Choroid plexus epithelial cell (primary cell): ENCODE data around the gene MAP3K8.

Experiments
- DNase-seq: peaks from one replicate; pipeline ENCODE4 v3.0.0-alpha.2; 2010; ENCODE audit warnings: low read depth
- H3K4me3 ChIP-seq: 2 replicates; pipeline ENCODE4 v1.5.1; 2011; ENCODE audit warnings: low read depth, mild to moderate bottlenecking, control low read depth, low read length, moderate library complexity
- TF ChIP-seq, protein P1 (sequence below): conservative IDR thresholded peaks from 2 replicates; pipeline ENCODE4 v1.5.1; 2011; ENCODE audit warnings: low read depth, mild to moderate bottlenecking, control low read depth, inconsistent platforms, low read length, moderate library complexity

The MAP3K8 gene

DNA sequence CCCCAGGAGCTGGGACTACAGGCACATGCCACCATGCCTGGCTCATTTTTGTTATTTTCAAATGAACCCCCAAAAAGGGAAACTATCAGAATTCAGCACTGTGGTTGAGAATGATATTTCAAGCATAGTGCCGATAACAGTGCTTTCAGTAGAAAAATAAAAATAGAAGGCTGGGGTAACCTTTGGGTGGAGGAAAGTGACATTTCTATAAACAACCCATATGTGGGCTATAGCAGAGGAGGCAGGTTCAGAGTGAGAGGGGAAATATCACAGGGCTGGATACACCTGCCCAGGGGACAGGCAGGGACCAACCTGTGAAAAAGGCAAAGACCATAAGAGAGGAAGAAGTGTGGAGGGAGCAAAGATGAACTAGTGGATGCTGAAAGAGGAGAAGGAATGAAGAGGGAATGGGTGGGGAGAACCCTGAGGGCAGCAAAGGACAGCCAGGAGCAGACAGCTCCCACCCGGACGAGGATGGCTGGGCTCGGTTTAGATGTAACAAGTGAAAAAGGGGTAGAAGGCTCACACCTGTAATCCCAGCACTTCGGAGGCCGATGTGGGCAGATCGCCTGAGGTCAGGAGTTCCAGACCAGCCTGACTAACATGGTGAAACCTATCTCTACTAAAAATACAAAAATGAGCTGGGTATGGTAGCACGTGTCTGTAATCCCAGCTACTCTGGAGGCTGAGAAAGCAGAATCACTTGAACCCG lies 56.5 kb downstream of the MAP3K8 start:
- H3K4me3 ChIP-seq, result no peak overlapping the region
- DNase-seq, result no peak
- TF ChIP-seq, protein P1, sequence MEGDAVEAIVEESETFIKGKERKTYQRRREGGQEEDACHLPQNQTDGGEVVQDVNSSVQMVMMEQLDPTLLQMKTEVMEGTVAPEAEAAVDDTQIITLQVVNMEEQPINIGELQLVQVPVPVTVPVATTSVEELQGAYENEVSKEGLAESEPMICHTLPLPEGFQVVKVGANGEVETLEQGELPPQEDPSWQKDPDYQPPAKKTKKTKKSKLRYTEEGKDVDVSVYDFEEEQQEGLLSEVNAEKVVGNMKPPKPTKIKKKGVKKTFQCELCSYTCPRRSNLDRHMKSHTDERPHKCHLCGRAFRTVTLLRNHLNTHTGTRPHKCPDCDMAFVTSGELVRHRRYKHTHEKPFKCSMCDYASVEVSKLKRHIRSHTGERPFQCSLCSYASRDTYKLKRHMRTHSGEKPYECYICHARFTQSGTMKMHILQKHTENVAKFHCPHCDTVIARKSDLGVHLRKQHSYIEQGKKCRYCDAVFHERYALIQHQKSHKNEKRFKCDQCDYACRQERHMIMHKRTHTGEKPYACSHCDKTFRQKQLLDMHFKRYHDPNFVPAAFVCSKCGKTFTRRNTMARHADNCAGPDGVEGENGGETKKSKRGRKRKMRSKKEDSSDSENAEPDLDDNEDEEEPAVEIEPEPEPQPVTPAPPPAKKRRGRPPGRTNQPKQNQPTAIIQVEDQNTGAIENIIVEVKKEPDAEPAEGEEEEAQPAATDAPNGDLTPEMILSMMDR, result no peak

DNA sequence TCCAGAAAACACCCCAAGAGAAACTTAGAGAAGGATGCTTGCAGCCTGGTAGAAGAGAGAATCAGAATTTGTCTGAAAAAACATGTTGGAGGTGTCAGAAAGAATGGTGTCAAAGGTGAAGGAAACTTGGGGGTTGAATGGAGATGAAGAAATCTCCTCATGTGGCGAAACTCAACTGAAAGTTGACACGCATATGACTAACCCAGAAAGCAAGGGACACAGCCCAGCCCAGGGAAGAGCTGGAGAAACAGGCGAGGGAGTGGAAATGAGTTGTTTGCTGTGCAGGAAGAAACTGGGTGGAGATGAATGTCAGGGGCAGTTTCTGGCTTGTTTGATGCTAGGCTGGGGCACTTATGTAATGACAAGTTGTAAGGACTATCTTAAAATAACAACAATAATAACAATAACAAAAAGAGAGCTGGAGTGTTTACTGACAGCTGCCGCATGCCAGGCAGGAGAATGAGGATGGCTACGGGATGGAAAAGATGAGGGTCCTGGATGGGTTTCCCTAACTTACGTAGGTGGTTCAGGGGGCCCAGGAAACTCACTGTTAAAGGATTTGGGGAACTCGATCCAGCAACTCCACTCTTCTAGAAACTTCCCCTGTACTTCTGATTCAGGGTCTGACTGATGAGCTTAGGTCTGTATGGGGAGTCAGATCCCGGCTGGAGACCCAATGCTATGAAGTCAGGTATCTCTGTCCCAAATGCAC lies 57.4 kb downstream of the MAP3K8 start:
- TF ChIP-seq, protein P1, result no peak
- no peak overlapping the region for H3K4me3 ChIP-seq
- peak; percentile 40 for DNase-seq

DNA sequence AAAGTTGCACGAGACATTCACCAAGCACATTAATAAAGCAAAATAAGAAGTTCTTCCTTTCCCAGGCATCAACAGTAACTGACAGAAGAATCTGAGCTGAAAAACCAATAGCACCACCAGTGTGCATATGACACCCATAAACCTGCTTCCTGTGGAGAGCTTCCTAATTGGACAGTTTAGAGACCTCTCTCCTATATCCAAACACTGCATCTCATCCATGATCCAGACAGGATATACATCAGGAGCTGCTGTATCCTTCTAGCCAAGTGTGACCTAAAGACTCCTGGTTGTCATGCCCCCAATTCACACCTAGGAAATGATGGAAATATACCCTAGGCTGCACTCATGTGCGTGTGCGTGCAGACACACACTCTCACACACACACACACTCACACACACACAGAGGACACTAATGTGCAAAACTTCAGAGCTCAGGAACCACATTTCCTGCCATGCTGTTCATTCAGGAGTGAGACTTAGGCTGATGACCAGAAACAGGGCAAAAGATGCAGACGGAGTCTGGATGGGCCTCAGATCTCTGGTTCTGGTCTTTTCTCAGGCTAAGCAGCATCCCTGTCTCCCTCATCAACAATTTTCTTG lies 58.0 kb downstream of the MAP3K8 start:
- TF ChIP-seq, protein P1, result no peak
- DNase-seq, result no peak
- no peak overlapping the region for H3K4me3 ChIP-seq

DNA sequence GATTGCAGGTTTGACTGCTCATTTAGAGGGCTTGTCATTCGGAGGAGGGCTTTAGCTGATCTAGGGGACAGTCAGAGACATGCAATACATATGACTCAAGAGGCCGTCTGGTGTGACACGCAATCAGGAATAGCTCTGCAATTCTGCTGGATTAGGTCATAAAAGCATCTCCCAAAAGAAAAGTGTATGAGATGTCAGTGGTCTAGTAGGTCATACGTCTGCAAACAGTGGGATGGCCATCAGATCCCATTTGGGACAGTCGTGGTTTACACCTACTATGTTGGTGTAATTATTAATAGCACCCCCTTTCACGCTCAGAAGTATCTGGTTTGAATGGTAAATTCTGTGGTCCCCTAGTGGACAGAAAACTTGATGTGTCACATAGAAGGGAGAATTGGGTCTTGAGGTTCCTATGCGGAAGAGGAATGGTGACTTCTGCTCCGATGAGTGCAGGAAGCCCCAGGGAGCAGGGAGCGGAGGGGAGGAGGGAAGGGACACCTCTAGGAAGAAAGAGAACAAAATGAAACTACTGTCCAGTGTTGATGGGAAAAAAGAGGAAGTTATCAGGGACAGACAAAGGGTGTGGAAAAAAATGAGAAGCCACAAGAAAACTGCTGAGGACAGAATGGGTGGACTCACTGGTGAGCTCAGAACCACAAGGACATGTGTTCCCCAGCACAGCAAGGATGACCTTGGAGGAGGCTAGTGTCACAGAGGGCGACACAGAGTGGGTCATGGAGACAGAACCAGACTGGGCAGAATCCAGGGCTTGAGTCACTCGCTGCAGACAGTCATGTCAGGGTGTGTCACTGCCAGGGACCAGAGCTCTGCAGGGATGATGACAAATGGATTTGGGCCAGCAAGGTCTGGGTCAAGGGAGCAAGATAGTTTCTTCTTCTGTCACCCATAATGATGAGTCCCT lies 59.9 kb downstream of the MAP3K8 start:
- H3K4me3 ChIP-seq, result no peak overlapping the region
- peak; percentile 23 for DNase-seq
- TF ChIP-seq, protein P1, result no peak

DNA sequence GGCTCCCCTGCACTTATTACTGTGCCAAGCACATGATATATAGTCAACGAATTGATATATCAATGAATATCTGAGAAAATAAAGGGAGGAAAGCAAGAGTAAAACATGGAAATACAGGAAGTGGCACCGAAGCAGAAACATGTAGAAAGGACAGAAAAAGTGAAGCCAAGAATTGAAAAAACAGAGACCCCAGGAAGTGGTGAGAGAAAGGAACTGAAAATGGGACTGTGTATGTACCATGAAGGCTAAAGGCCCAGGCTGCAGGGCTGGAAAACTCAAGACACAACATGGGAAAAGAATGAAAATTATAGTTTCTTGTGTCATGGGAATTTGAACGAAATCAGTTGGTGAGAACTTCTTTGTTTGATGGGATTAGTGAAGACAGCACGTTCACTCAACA lies 60.6 kb downstream of the MAP3K8 start:
- no peak for DNase-seq
- TF ChIP-seq, protein P1, result no peak
- no peak overlapping the region for H3K4me3 ChIP-seq

DNA sequence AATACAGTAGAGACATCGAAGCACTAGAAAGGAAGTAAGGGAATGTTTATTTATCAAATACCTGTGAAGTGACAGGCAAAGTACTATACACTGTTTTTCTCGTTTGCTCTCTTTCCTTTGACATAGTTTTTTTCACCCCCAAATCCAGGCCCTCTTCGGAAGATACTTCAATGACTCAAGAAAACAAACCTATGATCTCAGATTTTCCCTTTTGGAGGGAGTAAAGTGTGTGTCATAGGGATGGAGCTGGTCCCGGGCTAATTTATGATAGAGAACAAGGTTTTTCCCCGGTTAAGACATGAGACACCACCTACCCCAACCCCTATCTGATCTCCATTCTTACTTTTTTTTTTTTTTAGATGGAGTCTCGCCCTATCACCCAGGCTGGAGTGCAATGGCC lies 61.7 kb downstream of the MAP3K8 start:
- DNase-seq, result no peak
- H3K4me3 ChIP-seq, result no peak overlapping the region
- TF ChIP-seq, protein P1, result no peak
